ENCODE measurements around the gene PTGIS. TPM values are rescaled to one million over a fixed set of nuclear protein-coding genes. Genes with fewer than 3 reads are reported as not detected.

Gene PTGIS
- total and polyA plus RNA-seq, 12 donors, result 6.5 to 66.8 (median 20.2) TPM

GRCh38 chr20:49579195-49579594 is 11.3 kb upstream of the PTGIS start:
- ATAC-seq (no peak), DNase-seq (no peak)
- H3K9me3 ChIP-seq, result peaks cover 0 to 28% (median 7%) of the 10 kb centered on the region in 11 donors
- H3K36me3 ChIP-seq, result no peaks in the 10 kb centered on the region
- H3K27ac ChIP-seq, result peak overlapping the region in 8 of 10 donors; percentile 19 to 85 (median 76)
- H3K27me3 ChIP-seq, result no peaks in the 10 kb centered on the region
- TF ChIP-seq CTCF (IDR thresholded peaks at IDR 0.05), result no peak
- intact Hi-C loops (cut with DNase I), result no loop called here
- no peak overlapping the region for H3K4me3 ChIP-seq
- H3K4me1 ChIP-seq, result peaks cover 5 to 32% (median 12%) of the 10 kb centered on the region in 9 donors
- WGBS, 2 donors, result 96 to 98% methylated on average over 4 of the region's 4 CpGs

- Histone ChIP-seq H3K9me3 (peaks cover 0 to 28% (median 7%) of the 10 kb centered on the region in 11 donors), H3K4me1 (peaks cover 0 to 29% (median 5%) of the 10 kb centered on the region in 9 donors), H3K4me3 (no peak overlapping the region), H3K27ac (peak overlapping the region in 3 of 10 donors; percentile 78 to 85 (median 79)), H3K27me3 (no peaks in the 10 kb centered on the region), H3K36me3 (no peaks in the 10 kb centered on the region)
- WGBS, 2 donors, result 85 to 93% methylated on average over 4 of the region's 4 CpGs
- no peak for DNase-seq
- no peak for TF ChIP-seq CTCF (IDR thresholded peaks at IDR 0.05)
- intact Hi-C loops (cut with DNase I), result no loop called here
- no peak for ATAC-seq
Measured at GRCh38 chr20:49578436-49578835, 10.5 kb upstream of the PTGIS start.

- 20 to 30% methylated on average over 5 of the region's 5 CpGs for WGBS, 2 donors
- no peaks in the 10 kb centered on the region for H3K36me3 ChIP-seq
- no peak for TF ChIP-seq CTCF (IDR thresholded peaks at IDR 0.05)
- peaks cover 0 to 15% (median 5%) of the 10 kb centered on the region in 7 donors for H3K27me3 ChIP-seq
- ATAC-seq, result peak; percentile 36 to 72 (median 62)
- H3K4me3 ChIP-seq, result no peak overlapping the region
- H3K9me3 ChIP-seq, result peaks cover 0 to 10% (median 3%) of the 10 kb centered on the region in 11 donors
- DNase-seq, result no peak
- H3K4me1 ChIP-seq, result peaks cover 0 to 38% (median 4%) of the 10 kb centered on the region in 9 donors
- intact Hi-C loops (cut with DNase I), result no loop called here
- H3K27ac ChIP-seq, result peak overlapping the region in 9 of 10 donors; percentile 31 to 77 (median 65)
Measured at GRCh38 chr20:49575551-49576060, 7.7 kb upstream of the PTGIS start.

- Histone ChIP-seq H3K36me3 (no peaks in the 10 kb centered on the region), H3K4me3 (no peak overlapping the region), H3K9me3 (peaks cover 0 to 10% (median 3%) of the 10 kb centered on the region in 11 donors), H3K27me3 (peaks cover 0 to 30% (median 18%) of the 10 kb centered on the region in 7 donors), H3K4me1 (peaks cover 0 to 32% (median 4%) of the 10 kb centered on the region in 9 donors), H3K27ac (peak overlapping the region in 5 of 10 donors; percentile 27 to 77 (median 59))
- intact Hi-C loops (cut with DNase I), result no loop called here
- peak in 2 of 8 donors; percentile 10 to 52 for ATAC-seq
- no peak for TF ChIP-seq CTCF (IDR thresholded peaks at IDR 0.05)
- WGBS, 2 donors, result 87 to 88% methylated on average over 8 of the region's 8 CpGs
- DNase-seq, result no peak
Measured at GRCh38 chr20:49573900-49574416, 6.0 kb upstream of the PTGIS start.

All from heart right ventricle (tissue), 16 donors.